Stomach smooth muscle (tissue), 2 donors: ENCODE measurements around the gene INSL4.

Source experiments
- H3K27ac ChIP-seq: one replicate; pipeline ENCODE4 v1.7.0; 2013; ENCODE audit warnings: mild to moderate bottlenecking, low read length, inconsistent platforms
- H3K27me3 ChIP-seq, 2 donors: one replicate each; pipeline ENCODE4 v1.7.0; 2013; ENCODE audit warnings: low read length in 2 of 2; ENCODE audit not compliant: insufficient read depth in 2 of 2, control insufficient read depth in 1 of 2
- H3K36me3 ChIP-seq, 2 donors: one replicate each; pipeline ENCODE4 v1.7.0; 2013; ENCODE audit warnings: low read length in 2 of 2; ENCODE audit not compliant: control insufficient read depth in 2 of 2, insufficient read depth in 2 of 2
- H3K4me1 ChIP-seq: one replicate; pipeline ENCODE4 v1.7.0; 2013; ENCODE audit warnings: low read length; ENCODE audit not compliant: control insufficient read depth, insufficient read depth
- H3K4me3 ChIP-seq, 2 donors: one replicate each; pipeline ENCODE4 v1.7.0; 2013; ENCODE audit warnings: low read length in 2 of 2
- H3K9ac ChIP-seq, 2 donors: one replicate each; pipeline ENCODE4 v1.7.0; 2013; ENCODE audit warnings: low read length in 2 of 2, mild to moderate bottlenecking in 1 of 2
- H3K9me3 ChIP-seq, 2 donors: one replicate each; pipeline ENCODE4 v1.7.0; 2013; ENCODE audit warnings: low read length in 2 of 2; ENCODE audit not compliant: control insufficient read depth in 2 of 2
- donor health status: healthy.
- donor health status: Pancreatic carcinoma.

The INSL4 gene

GRCh38 chr9:5263351-5264218 is 32.4 kb downstream of the INSL4 start:
- H3K27me3 ChIP-seq = no peaks in the 10 kb centered on the region
- H3K36me3 ChIP-seq = no peaks in the 10 kb centered on the region
- no peak overlapping the region for H3K4me3 ChIP-seq
- no peaks in the 10 kb centered on the region for H3K9me3 ChIP-seq
- no peaks in the 10 kb centered on the region for H3K4me1 ChIP-seq
- no peak overlapping the region for H3K9ac ChIP-seq
- H3K27ac ChIP-seq = no peak overlapping the region

GRCh38 chr9:5264219-5264595 is 33.0 kb downstream of the INSL4 start:
- Histone ChIP-seq H3K9me3 (no peaks in the 10 kb centered on the region), H3K4me3 (no peak overlapping the region), H3K4me1 (no peaks in the 10 kb centered on the region), H3K27me3 (no peaks in the 10 kb centered on the region), H3K36me3 (no peaks in the 10 kb centered on the region), H3K27ac (no peak overlapping the region), H3K9ac (no peak overlapping the region)

- H3K4me1 ChIP-seq = no peaks in the 10 kb centered on the region
- no peaks in the 10 kb centered on the region for H3K9me3 ChIP-seq
- H3K36me3 ChIP-seq = no peaks in the 10 kb centered on the region
- H3K27ac ChIP-seq = no peak overlapping the region
- no peaks in the 10 kb centered on the region for H3K27me3 ChIP-seq
- no peak overlapping the region for H3K4me3 ChIP-seq
- no peak overlapping the region for H3K9ac ChIP-seq
These were observed 34.7 kb downstream of the INSL4 start for GRCh38 chr9:5265939-5266338.

GRCh38 chr9:5269249-5269715 is 38.1 kb downstream of the INSL4 start:
- H3K4me3 ChIP-seq = no peak overlapping the region
- H3K27ac ChIP-seq = no peak overlapping the region
- no peaks in the 10 kb centered on the region for H3K36me3 ChIP-seq
- no peak overlapping the region for H3K9ac ChIP-seq
- H3K4me1 ChIP-seq = no peaks in the 10 kb centered on the region
- H3K9me3 ChIP-seq = no peaks in the 10 kb centered on the region
- no peaks in the 10 kb centered on the region for H3K27me3 ChIP-seq

- H3K36me3 ChIP-seq = no peaks in the 10 kb centered on the region
- H3K27me3 ChIP-seq = no peaks in the 10 kb centered on the region
These were observed 43.6 kb downstream of the INSL4 start for GRCh38 chr9:5274770-5275169.

GRCh38 chr9:5278486-5278885 is 47.3 kb downstream of the INSL4 start:
- H3K36me3 ChIP-seq = no peaks in the 10 kb centered on the region
- H3K27me3 ChIP-seq = no peaks in the 10 kb centered on the region
- no peak overlapping the region for H3K27ac ChIP-seq
- H3K9me3 ChIP-seq = no peaks in the 10 kb centered on the region
- no peak overlapping the region for H3K4me3 ChIP-seq
- no peaks in the 10 kb centered on the region for H3K4me1 ChIP-seq
- no peak overlapping the region for H3K9ac ChIP-seq

More at GRCh38 chr9:5274770-5275169, 43.6 kb downstream of the INSL4 start:
- no peak overlapping the region for H3K9ac ChIP-seq
- H3K4me1 ChIP-seq = no peaks in the 10 kb centered on the region
- H3K9me3 ChIP-seq = no peaks in the 10 kb centered on the region
- H3K4me3 ChIP-seq = no peak overlapping the region
- no peak overlapping the region for H3K27ac ChIP-seq
